Kidney epithelial cell (primary cell): ENCODE measurements around the gene ZNF277. TPM values are rescaled to one million over a fixed set of nuclear protein-coding genes. Genes with fewer than 3 reads are reported as not detected.

ENCODE experiments used
- DNase-seq: peaks from one replicate; pipeline ENCODE4 v3.0.0-alpha.2; 2010; ENCODE audit warnings: low read depth
- H3K27me3 ChIP-seq: 2 replicates; pipeline ENCODE4 v1.6.0; 2011; ENCODE audit warnings: low read length; ENCODE audit not compliant: control insufficient read depth, insufficient read depth
- H3K36me3 ChIP-seq: 2 replicates; pipeline ENCODE4 v1.5.1; 2011; ENCODE audit warnings: low read length; ENCODE audit not compliant: control insufficient read depth, insufficient read depth
- H3K4me3 ChIP-seq: 2 replicates; pipeline ENCODE4 v1.5.1; 2011; ENCODE audit warnings: low read depth, mild to moderate bottlenecking, control low read depth, low read length
- total RNA-seq: library from RNA; depleted of rRNA; stranded (reverse); fragments of >200 nt; gene quantifications from 2 replicates; pipeline ENCODE4 v1.2.3, GENCODE V29; 2015
- TF ChIP-seq, protein P1 (sequence below): IDR thresholded peaks from 2 replicates; pipeline ENCODE4 v1.5.1; 2011; ENCODE audit warnings: mild to moderate bottlenecking, moderate library complexity, low read length, control low read depth, inconsistent platforms; ENCODE audit not compliant: insufficient read depth, poor library complexity, severe bottlenecking

The ZNF277 gene, protein sequence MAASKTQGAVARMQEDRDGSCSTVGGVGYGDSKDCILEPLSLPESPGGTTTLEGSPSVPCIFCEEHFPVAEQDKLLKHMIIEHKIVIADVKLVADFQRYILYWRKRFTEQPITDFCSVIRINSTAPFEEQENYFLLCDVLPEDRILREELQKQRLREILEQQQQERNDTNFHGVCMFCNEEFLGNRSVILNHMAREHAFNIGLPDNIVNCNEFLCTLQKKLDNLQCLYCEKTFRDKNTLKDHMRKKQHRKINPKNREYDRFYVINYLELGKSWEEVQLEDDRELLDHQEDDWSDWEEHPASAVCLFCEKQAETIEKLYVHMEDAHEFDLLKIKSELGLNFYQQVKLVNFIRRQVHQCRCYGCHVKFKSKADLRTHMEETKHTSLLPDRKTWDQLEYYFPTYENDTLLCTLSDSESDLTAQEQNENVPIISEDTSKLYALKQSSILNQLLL
- 34.6 and 35.0 TPM in 2 replicates for total RNA-seq

DNA sequence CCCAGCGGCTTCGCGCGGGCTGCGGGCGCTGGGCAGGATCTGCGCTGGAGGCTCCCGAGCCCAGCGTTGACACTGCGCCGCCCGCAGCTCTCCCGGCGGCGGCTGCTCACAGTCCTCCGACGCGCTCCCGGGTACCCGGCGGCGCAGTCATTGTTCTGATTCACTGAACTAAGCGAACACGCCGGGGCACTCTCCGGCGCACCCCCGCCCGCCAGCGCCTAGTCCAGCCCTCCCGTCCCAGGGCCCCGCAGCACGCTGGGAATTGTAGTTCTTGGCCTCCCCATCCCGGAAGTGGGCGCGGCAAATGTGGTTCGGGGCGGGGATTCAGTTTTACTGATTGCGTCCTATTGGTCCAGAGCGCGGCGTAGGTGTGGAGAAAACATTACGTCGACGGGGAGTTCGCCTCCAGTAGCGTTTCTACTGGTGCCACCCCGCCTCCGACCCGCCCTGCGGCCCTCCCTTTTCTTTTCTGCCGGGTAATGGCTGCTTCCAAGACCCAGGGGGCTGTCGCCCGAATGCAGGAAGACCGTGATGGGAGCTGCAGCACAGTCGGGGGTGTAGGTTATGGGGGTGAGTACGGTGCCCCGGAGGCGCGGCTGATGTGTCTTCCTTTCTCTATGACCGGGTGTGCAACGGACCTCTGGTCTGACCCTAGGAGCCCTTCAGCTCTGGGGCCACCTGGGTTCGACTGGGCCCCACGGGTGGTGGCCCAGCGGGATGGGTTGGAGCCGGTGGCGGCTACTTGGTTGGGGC is at the start of gene ZNF277, which contains the start of gene DOCK4:
Gene ZNF277, plus strand, starts transcription at position 458 of the 753 bp plus-strand sequence. Its CDS starts 22 bp downstream, at position 480.
Gene DOCK4, minus strand, starts transcription at position 162 of the 753 bp plus-strand sequence. CDS start 261 bp downstream, outside the sequence.
- H3K27me3 ChIP-seq = no peaks in the 10 kb centered on the region
- peak within 1 kb of the TSS; percentile 86 for H3K4me3 ChIP-seq
- no peaks in the 10 kb centered on the region for H3K36me3 ChIP-seq
- TF ChIP-seq, protein P1, sequence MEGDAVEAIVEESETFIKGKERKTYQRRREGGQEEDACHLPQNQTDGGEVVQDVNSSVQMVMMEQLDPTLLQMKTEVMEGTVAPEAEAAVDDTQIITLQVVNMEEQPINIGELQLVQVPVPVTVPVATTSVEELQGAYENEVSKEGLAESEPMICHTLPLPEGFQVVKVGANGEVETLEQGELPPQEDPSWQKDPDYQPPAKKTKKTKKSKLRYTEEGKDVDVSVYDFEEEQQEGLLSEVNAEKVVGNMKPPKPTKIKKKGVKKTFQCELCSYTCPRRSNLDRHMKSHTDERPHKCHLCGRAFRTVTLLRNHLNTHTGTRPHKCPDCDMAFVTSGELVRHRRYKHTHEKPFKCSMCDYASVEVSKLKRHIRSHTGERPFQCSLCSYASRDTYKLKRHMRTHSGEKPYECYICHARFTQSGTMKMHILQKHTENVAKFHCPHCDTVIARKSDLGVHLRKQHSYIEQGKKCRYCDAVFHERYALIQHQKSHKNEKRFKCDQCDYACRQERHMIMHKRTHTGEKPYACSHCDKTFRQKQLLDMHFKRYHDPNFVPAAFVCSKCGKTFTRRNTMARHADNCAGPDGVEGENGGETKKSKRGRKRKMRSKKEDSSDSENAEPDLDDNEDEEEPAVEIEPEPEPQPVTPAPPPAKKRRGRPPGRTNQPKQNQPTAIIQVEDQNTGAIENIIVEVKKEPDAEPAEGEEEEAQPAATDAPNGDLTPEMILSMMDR = no peak
- DNase-seq = peak; percentile 89

DNA sequence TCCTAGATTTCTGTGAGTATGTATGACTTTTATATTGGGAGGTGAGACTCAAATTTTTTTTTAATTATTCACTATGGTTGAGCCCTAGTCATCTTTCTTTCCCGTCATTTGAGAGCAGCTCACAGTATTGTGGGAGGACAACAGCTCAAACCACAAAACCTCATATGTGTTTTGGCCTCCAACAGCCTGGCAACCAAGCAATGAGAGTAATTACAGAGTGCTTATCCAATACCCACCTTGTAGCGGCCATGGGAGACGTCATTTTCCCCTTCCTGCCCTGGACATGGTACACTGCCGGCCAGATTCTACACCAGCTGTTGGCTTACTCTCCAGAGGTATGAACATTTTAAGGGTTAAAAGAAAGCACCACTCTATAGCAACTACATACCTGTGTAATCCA is 49.4 kb upstream of the ZNF277 start:
- DNase-seq = peak; percentile 91
- TF ChIP-seq, protein P1 = no peak
- Histone ChIP-seq H3K36me3 (no peaks in the 10 kb centered on the region), H3K27me3 (no peaks in the 10 kb centered on the region), H3K4me3 (no peak overlapping the region)

DNA sequence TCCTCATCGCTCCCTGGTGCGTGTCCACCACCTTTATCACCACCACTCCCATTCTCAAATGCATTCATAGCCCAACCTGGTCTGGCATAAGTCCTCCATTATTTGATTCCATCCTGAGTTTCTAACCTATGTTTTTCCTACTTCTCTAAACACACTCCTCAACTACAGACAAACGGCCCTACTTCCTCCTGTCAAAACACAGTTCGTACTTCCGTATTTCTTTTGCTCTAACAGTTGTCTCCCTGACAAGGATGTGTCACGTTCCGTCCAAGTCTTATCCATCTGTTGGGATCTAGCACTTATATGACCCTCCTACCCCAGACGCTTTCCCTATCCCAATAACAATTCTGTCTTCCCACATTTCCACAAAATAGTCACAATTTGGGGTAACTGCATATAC is 47.1 kb upstream of the ZNF277 start:
- TF ChIP-seq, protein P1 = no peak
- no peak for DNase-seq
- H3K27me3 ChIP-seq = no peaks in the 10 kb centered on the region
- no peak overlapping the region for H3K4me3 ChIP-seq
- H3K36me3 ChIP-seq = no peaks in the 10 kb centered on the region

DNA sequence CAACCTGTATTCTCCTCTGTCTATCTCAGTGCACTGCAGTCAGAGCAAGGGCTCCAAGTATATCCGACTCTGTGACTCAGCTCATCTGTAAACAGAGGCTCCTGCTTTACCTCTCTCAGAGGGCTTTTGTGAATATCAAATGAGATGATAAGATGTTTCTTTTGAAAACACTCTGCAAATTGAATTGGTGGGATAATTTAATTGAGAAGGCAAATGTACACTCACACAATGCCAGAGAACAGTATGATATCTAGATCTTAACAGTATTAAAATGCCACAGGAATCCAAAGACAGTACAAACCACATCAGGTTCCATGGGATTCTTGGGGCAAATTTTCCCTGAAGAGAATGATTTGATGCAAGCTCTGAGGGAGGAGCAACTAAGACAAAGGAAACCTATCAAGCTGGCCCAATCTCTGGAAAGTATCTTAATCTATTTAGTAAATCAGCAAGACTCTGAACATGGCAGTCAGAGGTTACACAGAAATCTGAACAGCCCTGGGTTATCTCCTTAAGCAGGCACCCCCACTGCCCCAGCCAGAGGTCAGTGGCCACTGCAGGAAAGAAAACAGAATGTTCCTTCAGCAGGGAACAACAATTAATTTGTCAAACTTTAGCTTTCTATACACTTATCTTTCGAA is 46.2 kb upstream of the ZNF277 start:
- H3K27me3 ChIP-seq = no peaks in the 10 kb centered on the region
- TF ChIP-seq, protein P1 = no peak
- DNase-seq = no peak
- H3K4me3 ChIP-seq = no peak overlapping the region
- no peaks in the 10 kb centered on the region for H3K36me3 ChIP-seq

DNA sequence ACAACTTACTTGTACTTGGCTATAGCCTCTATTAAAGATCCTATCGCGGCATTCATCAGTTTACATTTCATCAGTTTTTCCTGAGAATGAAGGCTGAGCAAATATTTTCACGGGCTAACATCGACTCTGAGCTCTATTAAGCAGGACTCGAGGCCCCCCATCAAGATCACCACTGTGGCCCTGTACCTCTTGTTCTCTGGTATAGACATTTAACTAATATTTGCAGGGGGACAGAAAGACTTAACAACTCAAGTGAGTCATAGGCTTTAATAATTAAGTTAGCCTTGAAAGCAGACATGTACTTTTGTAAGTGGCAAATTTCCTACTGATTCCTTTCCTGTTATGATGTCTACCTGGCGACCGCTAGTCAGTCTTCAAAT is 45.7 kb upstream of the ZNF277 start:
- no peaks in the 10 kb centered on the region for H3K36me3 ChIP-seq
- H3K4me3 ChIP-seq = no peak overlapping the region
- no peaks in the 10 kb centered on the region for H3K27me3 ChIP-seq
- TF ChIP-seq, protein P1 = no peak
- DNase-seq = no peak
